Sigmoid colon (tissue), 7 donors: ENCODE results near the gene IL1RAPL2. TPM values are rescaled to one million over a fixed set of nuclear protein-coding genes. Genes with fewer than 3 reads are reported as not detected.

ENCODE experiments used
- DNase-seq: peaks from one replicate; pipeline ENCODE4 v3.0.0-alpha.2; 2019
- H3K27ac ChIP-seq, 4 donors: fragments of 200-600 bp; sonication (generic); one replicate each; pipeline ENCODE4 v1.5.1; 2016 to 2019; ENCODE audit warnings: mild to moderate bottlenecking in 1 of 4
- H3K27me3 ChIP-seq, 3 donors: fragments of 200-600 bp; sonication (generic); one replicate each; pipeline ENCODE4 v1.5.1; 2019; ENCODE audit warnings: mild to moderate bottlenecking in 1 of 3
- H3K36me3 ChIP-seq, 4 donors: fragments of 200-600 bp; sonication (generic); one replicate each; pipeline ENCODE4 v1.5.1; 2016 to 2019
- H3K4me1 ChIP-seq, 4 donors: fragments of 200-600 bp; sonication (generic); one replicate each; pipeline ENCODE4 v1.5.1; 2017 to 2019
- H3K4me3 ChIP-seq, 4 donors: fragments of 200-600 bp; sonication (generic); one replicate each; pipeline ENCODE4 v1.5.1; 2017 to 2019; ENCODE audit warnings: mild to moderate bottlenecking in 2 of 4, moderate library complexity in 1 of 4
- H3K9me3 ChIP-seq, 4 donors: fragments of 200-600 bp in 3 of 4; sonication (generic) in 3 of 4; one replicate each; pipeline versions ENCODE4 v1.5.1 to v1.6.1; 2013 to 2019
- CTCF ChIP-seq, 4 experiments: fragments of 450-650 bp in 3 of 4; fragments of 200-600 bp in 1 of 4; IDR thresholded peaks; one replicate each; pipeline ENCODE4 v1.5.1; 2016 to 2019; ENCODE audit warnings: antibody characterized with exemption in 4 of 4, mild to moderate bottlenecking in 3 of 4, moderate library complexity in 2 of 4
- EP300 ChIP-seq, 4 donors: sonication (generic); formaldehyde crosslinking; IDR thresholded peaks; one replicate each; pipeline ENCODE4 v1.6.1; 2017; ENCODE audit warnings: antibody characterized with exemption in 4 of 4
- POLR2A ChIP-seq, 2 donors: fragments of 450-650 bp; IDR thresholded peaks; one replicate each; pipeline ENCODE4 v1.6.1; 2016; ENCODE audit warnings: antibody characterized with exemption in 2 of 2, mild to moderate bottlenecking in 2 of 2, moderate library complexity in 2 of 2
- POLR2AphosphoS5 ChIP-seq, 4 donors: sonication (generic); formaldehyde crosslinking; IDR thresholded peaks; one replicate each; pipeline ENCODE4 v1.6.1; 2017; ENCODE audit warnings: antibody characterized with exemption in 4 of 4
- WGBS, 2 donors: extraction: QIAGEN DNeasy Blood & Tissue Kit; methylation state at CpG; one replicate each; pipeline ENCODE4 v1.1.7; 2013; 5-methylcytosine and 5-hydroxymethylcytosine counted together
- intact Hi-C: fragments of 100-400 bp; cut with DNase I; formaldehyde crosslinking; loops from one replicate; pipeline ENCODE4 v1.15.1; 2023
- polyA plus RNA-seq, 3 donors: library from polyadenylated mRNA; stranded (reverse); fragments of 200-250 nt; gene quantifications; one replicate each; pipeline ENCODE4 v1.2.3, GENCODE V29; 2013
- total RNA-seq, 4 donors: library from RNA; depleted of rRNA; stranded (reverse); fragments of >200 nt; gene quantifications; one replicate each; pipeline ENCODE4 v1.1.0, GENCODE V29; 2016
- donor health status: healthy with polysubstance abuse.
- donor health status: Bipolar disorder and iron deficiency.
- donor health status: healthy.

The IL1RAPL2 gene
- total and polyA plus RNA-seq, 7 donors, result 0.01 to 1.1 (median 0.79) TPM; not detected in 3

- intact Hi-C loops, result no loop called here
- H3K4me1 ChIP-seq, result no peaks in the 10 kb centered on the region
- H3K27ac ChIP-seq, result no peak overlapping the region
- WGBS, 2 donors, result 51 to 54% methylated on average over 2 of the region's 2 CpGs
- DNase-seq, result no peak
- TF ChIP-seq POLR2A (IDR thresholded peaks at IDR 0.05) (no peak), EP300 (IDR thresholded peaks at IDR 0.05) (no peak), POLR2AphosphoS5 (IDR thresholded peaks at IDR 0.05) (no peak), CTCF (IDR thresholded peaks at IDR 0.05) (no peak)
- no peaks in the 10 kb centered on the region for H3K36me3 ChIP-seq
- no peaks in the 10 kb centered on the region for H3K27me3 ChIP-seq
- no peak overlapping the region for H3K4me3 ChIP-seq
- H3K9me3 ChIP-seq, result no peaks in the 10 kb centered on the region
Observed at GRCh38 chrX:105697984-105698781, 1132.2 kb downstream of the IL1RAPL2 start.

- Histone ChIP-seq H3K4me1 (no peaks in the 10 kb centered on the region), H3K9me3 (no peaks in the 10 kb centered on the region), H3K4me3 (no peak overlapping the region), H3K27ac (no peak overlapping the region), H3K27me3 (no peaks in the 10 kb centered on the region), H3K36me3 (no peaks in the 10 kb centered on the region)
- DNase-seq, result no peak
- WGBS, 2 donors, result 32 to 52% methylated on average over 1 of the region's 1 CpG
- no peak for TF ChIP-seq POLR2AphosphoS5 (IDR thresholded peaks at IDR 0.05)
- no peak for TF ChIP-seq POLR2A (IDR thresholded peaks at IDR 0.05)
- no peak for TF ChIP-seq EP300 (IDR thresholded peaks at IDR 0.05)
- no peak for TF ChIP-seq CTCF (IDR thresholded peaks at IDR 0.05)
- intact Hi-C loops, result no loop called here
Observed at GRCh38 chrX:105700331-105700730, 1134.3 kb downstream of the IL1RAPL2 start.

- intact Hi-C loops, result no loop called here
- no peaks in the 10 kb centered on the region for H3K9me3 ChIP-seq
- H3K27me3 ChIP-seq, result no peaks in the 10 kb centered on the region
- no peak overlapping the region for H3K4me3 ChIP-seq
- H3K36me3 ChIP-seq, result no peaks in the 10 kb centered on the region
- DNase-seq, result no peak
- 63 to 64% methylated on average over 3 of the region's 3 CpGs for WGBS, 2 donors
- no peaks in the 10 kb centered on the region for H3K4me1 ChIP-seq
- no peak for TF ChIP-seq POLR2AphosphoS5 (IDR thresholded peaks at IDR 0.05)
- TF ChIP-seq CTCF (IDR thresholded peaks at IDR 0.05), result no peak
- no peak for TF ChIP-seq EP300 (IDR thresholded peaks at IDR 0.05)
- TF ChIP-seq POLR2A (IDR thresholded peaks at IDR 0.05), result no peak
- no peak overlapping the region for H3K27ac ChIP-seq
Observed at GRCh38 chrX:105701310-105702052, 1135.5 kb downstream of the IL1RAPL2 start.

GRCh38 chrX:105703876-105704275 lies 1137.9 kb downstream of the IL1RAPL2 start:
- no peak for DNase-seq
- intact Hi-C loops, result no loop called here
- TF ChIP-seq POLR2AphosphoS5 (IDR thresholded peaks at IDR 0.05) (no peak), EP300 (IDR thresholded peaks at IDR 0.05) (no peak), CTCF (IDR thresholded peaks at IDR 0.05) (no peak), POLR2A (IDR thresholded peaks at IDR 0.05) (no peak)
- no peak overlapping the region for H3K27ac ChIP-seq
- H3K4me1 ChIP-seq, result no peaks in the 10 kb centered on the region
- H3K27me3 ChIP-seq, result no peaks in the 10 kb centered on the region
- no peak overlapping the region for H3K4me3 ChIP-seq
- no peaks in the 10 kb centered on the region for H3K36me3 ChIP-seq
- H3K9me3 ChIP-seq, result no peaks in the 10 kb centered on the region
- 76 to 78% methylated on average over 2 of the region's 2 CpGs for WGBS, 2 donors
